HepG2 (cell line): ENCODE data around the gene TOX2.

Experiments
- CEBPG ChIP-seq: IDR thresholded peaks from 2 replicates; pipeline ENCODE4 v1.6.1; 2016
- EZH2 ChIP-seq: conservative IDR thresholded peaks from 2 replicates; pipeline ENCODE4 v1.6.1; 2012; ENCODE audit warnings: mild to moderate bottlenecking, low read depth, low read length, moderate library complexity
- JUND ChIP-seq: sonication (generic); formaldehyde crosslinking; IDR thresholded peaks from 2 replicates; pipeline ENCODE4 v1.8.0; 2022; ENCODE audit warnings: mild to moderate bottlenecking, missing genetic modification reagents
- SAP130 ChIP-seq: IDR thresholded peaks from 2 replicates; pipeline ENCODE4 v1.6.1; 2016; ENCODE audit warnings: low read depth
- ZNF207 ChIP-seq: fragments of 450-650 bp; IDR thresholded peaks from 2 replicates; pipeline ENCODE4 v1.6.1; 2016; ENCODE audit warnings: antibody characterized with exemption, borderline replicate concordance
- ZNF280B ChIP-seq: sonication (generic); formaldehyde crosslinking; IDR thresholded peaks from 2 replicates; pipeline ENCODE4 v1.5.0; 2020; ENCODE audit warnings: missing genetic modification reagents, mild to moderate bottlenecking, borderline replicate concordance

- TF ChIP-seq SAP130 (CRISPR knock-in tag) (no peak), ZNF280B (CRISPR knock-in tag) (no peak), CEBPG (CRISPR knock-in tag) (no peak), JUND (no peak), ZNF207 (no peak), EZH2 (no peak)
Observed at GRCh38 chr20:43959920-43960227, 45.2 kb downstream of the TOX2 start.
